Retina (tissue), 1 donor: ENCODE data around the gene ANKFN1.

Experiments used
- DNase-seq: peaks from one replicate; pipeline ENCODE4 v3.0.0-alpha.2; 2016

The ANKFN1 gene, protein sequence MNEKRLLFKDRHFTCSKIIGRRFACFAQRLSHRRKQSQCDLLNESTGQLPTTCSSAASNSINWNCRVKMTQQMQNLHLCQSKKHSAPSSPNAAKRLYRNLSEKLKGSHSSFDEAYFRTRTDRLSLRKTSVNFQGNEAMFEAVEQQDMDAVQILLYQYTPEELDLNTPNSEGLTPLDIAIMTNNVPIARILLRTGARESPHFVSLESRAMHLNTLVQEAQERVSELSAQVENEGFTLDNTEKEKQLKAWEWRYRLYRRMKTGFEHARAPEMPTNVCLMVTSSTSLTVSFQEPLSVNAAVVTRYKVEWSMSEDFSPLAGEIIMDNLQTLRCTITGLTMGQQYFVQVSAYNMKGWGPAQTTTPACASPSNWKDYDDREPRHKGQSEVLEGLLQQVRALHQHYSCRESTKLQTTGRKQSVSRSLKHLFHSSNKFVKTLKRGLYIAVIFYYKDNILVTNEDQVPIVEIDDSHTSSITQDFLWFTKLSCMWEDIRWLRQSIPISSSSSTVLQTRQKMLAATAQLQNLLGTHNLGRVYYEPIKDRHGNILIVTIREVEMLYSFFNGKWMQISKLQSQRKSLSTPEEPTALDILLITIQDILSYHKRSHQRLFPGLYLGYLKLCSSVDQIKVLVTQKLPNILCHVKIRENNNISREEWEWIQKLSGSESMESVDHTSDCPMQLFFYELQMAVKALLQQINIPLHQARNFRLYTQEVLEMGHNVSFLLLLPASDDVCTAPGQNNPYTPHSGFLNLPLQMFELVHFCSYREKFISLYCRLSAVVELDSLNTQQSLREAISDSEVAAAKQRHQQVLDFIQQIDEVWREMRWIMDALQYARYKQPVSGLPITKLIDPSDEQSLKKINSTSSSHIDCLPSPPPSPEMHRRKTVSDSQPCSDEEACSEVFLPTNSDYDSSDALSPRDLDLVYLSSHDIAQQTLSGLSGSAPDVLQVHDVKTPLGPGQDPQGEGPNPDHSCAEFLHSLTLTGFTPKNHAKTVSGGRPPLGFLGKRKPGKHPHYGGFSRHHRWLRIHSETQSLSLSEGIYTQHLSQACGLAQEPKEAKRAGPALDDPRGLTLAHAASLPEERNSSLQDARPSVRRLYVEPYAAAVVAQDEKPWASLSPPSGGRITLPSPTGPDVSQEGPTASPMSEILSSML

DNA sequence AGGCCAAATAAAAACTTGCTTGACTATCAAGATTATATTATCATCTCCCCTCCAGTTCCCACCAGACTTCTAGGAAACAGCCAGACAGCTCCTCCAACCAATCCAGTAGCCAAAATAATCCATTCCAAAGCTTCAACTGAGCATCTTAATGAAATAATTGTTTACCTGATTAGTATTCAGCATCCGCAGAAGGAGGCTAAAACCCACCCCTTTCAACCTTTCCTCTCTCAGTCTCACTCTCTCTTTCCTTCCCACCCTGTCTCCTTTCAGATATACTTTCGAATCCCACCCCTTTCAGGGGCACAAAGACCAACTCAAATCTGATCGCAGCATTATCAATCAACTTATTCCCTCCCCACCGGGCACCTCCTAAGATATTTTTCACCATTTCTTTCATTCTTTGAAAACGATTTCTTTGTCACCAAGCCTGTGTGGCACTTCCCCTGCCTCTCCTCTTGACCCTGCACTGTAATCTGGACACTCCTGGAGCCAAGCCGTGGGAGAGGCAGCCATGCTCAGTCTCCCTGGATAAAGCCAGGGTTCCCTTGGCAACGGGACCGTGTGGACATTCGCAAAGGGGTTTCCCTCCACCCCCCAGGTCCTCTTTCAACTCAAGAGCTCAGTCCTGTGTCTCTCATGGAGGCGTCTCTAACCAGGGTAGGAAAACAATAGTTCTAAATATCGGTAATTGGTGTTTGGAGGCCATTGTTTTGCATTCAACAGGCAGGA, at the start of gene ANKFN1:
ANKFN1 (plus strand) TSS at position 602 of the 729 bp plus-strand sequence. CDS start 59,193 bp downstream, outside the sequence.
- DNase-seq, result no peak

DNA sequence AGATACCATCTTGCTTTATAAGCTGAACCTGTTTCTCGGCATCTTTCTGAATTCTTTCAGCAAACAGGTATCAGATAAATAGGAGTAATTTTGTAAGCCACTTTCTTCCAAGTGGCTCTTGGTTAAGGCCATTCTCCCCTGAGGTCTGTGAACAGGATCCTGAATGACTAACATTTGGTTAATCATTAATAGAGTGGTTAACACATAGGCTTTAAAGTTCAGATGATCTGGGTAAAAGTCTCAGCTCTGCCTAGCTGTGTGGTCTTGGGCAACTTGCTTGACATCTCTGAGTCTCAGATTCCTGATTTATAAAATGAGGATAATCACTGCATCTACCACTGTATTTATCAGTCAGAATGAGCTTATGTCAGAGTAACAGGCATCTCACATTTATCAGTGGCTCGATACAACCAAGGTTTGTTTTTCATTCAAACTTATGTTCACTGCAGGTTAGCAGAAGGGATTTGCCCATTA, 44.4 kb upstream of the ANKFN1 start:
- DNase-seq, result no peak

DNA sequence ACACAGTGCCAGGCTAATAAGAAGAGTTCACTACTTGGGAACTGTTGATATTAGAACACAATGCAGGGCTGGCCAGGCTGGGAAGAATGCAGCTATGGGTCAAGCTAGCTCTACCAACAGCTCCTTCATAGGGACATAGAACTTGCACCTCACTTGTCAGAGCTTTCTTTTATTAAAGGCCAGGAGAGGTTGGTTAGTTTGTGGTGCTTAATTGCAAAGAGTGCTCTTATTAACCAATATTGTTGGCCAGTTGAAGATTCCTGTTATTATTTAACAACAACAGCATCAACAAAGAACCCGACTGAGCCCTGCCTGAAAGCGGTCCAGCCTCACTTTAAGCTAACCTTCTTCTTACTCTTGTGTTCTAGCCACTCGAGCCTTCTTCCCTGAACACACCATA, 43.4 kb upstream of the ANKFN1 start:
- no peak for DNase-seq

DNA sequence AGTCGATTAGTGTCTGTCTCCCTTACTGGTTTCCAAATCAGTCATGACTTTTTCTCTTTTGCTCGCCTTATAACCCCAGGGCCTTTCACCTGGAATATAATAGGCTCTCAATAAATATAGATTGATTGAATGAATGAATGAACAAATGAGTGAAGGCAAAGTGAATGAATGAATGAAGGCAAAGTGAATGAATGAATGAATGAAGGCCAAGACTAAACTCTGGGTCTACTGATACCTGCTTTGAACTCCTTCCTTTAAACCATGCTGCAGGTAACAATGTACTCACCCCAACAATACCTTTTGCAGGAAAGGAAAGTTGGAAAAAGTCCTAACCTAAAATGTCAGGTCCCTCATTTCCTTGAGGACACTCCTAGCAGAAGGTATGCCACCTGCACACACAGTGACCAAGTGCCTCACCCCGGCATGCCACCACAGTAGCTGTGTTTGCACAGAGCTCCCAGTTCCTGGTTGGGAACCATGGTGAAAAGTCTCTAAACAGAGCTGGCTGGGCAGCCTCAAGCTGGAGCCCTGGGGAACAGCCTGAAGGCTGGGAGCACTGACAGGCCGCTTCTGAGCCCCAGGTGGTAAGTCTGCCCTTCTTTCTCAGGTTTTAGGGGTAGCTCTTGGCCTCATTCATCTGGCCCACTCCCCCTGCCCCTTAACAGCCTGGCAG, 42.7 kb upstream of the ANKFN1 start:
- no peak for DNase-seq

DNA sequence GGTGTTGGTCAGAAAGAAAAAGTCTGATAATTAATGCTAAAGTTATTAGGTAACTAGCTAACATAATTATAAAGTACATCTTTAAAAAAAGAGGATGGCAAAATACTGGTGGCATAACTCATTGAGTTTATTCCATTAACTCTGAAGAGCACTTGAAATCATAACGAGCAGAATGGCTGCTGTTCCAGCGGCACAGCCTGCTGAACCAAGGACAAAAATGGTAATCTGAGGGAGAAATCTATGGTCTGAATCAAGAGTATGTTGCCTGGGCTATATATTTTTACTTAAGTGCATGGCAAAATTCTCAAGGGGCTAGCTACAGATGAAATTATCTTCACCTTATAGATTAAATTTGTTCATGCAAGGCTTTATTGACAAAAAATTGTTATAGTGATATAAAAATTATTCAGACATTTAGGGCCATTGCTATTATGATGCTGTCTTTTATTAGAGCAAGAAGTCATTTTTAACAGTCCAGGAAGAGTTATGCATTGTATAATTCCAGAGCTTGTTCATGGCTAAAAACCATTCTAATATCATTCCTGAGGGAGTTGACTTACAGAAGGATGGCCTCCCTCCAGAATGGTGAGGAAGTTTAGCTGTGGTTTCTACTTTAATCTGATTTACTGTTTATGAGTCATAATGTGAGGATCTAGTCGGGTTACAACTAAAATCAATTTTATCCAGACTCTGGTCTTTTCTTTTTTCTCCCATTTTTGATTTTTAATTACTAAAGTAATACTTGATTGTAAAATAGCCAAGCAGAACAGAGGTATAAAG, 41.4 kb upstream of the ANKFN1 start:
- no peak for DNase-seq

DNA sequence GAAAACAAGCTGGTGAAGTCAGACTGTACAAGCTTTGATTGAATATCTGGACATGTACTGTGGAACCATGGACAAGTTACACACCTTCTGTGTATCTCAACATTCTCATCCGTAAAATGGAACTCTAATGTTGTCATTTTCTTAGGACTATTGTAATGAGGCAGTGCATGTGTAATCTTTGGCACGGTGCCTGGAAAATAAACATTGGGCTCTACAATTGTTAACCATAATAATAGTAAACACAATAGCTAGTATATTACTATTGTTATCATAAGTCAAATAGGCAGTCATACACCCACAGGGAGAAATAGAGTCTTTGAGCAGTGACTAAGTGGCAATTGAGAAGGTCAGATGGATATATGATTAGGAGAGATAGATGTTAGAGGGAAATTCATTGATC, 39.8 kb upstream of the ANKFN1 start:
- DNase-seq, result no peak

DNA sequence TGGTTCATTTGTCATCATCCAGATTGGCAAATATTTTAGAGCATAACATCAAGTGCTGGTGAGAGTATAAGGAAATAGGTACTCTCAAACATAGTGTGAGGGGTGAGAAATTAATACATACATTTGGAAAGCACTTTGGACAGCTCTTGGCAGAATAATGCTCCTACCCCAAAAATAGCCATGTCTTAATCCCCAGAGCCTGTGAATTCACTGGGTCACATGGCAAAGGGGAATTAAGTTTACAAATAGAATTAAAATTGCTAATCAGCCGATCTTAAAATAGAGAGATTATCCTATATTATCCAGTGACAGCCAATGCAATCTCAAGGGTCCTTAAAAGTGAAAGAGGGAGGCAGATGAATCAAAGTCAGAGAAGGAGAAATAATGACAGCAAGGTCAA, 38.8 kb upstream of the ANKFN1 start:
- DNase-seq, result no peak

DNA sequence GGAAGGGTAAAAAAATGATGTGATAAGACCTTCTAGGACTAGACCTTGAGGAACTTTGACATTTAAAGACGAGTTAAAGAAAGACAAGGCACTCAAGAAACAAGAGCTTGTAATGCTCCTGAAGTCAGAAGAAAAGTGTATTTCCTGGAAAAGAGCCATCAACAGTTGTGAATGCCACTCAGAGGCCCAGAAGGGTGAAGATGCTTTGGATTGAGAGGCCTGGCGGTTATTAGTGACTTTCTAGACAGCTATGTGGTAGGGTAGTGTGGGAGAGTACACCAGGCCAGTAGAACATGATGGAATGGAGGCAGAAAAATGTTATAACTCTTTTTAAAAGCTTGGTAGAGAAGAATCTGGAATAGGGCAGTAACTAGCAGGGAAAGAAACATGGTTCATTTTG, 34.1 kb upstream of the ANKFN1 start:
- DNase-seq, result no peak

DNA sequence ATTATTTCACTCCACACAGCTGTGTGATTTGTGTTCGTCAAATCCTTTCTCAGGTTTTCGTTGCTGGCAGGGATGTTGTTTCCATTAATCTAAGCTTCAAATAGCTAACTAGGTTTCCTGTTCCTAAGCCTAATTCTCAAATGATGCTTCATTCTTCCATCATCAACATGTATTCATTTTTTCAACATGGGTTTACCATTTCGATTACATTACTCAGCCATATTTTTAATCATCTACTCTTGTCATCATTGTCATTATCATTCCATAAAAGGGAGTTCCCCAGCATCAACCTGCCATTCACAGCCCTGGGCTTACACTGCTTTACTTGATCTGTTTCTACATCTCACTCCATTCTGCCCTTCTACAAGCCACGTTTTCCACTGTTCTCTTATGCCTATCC, 33.3 kb upstream of the ANKFN1 start:
- no peak for DNase-seq

DNA sequence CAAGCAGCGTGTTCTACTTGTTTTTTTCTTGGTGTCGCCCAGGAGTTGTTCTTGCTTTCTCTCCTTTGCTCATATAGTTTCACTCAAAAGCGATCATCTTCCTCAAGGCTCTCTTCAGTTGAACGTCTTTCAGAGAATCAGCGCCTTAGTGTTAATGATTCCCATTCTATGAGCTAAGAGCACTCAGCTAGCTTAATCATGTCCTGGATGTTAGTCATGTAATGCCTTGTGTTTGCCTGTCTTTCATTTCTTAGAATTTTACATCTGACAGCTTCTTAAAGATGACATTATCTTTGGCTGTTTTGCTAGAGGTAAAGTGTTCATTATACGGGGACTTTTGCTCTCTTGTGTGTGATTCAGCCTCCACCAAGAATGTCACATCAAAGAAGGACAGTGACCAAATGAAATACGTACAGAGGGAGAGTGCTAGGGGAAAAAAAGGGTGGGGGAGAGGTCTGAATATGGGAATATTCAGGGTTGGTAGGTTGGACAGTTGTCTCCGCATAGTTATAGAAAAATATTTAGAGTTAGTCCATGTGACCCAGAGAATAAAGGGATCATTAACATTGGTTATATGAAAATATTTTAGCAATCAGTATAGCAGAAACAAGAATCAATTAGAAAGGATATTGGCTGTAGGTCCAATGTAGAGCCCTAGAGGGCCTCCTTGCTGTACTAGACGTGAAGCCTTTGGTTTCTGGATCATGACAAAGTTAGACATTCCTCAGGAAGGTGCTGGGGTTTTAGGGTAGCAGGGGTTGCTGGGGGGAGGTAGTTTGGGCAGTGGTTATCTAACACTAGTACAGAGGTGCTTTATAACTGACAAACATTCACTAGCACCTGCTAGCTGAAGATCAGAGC, 31.9 kb upstream of the ANKFN1 start:
- no peak for DNase-seq

DNA sequence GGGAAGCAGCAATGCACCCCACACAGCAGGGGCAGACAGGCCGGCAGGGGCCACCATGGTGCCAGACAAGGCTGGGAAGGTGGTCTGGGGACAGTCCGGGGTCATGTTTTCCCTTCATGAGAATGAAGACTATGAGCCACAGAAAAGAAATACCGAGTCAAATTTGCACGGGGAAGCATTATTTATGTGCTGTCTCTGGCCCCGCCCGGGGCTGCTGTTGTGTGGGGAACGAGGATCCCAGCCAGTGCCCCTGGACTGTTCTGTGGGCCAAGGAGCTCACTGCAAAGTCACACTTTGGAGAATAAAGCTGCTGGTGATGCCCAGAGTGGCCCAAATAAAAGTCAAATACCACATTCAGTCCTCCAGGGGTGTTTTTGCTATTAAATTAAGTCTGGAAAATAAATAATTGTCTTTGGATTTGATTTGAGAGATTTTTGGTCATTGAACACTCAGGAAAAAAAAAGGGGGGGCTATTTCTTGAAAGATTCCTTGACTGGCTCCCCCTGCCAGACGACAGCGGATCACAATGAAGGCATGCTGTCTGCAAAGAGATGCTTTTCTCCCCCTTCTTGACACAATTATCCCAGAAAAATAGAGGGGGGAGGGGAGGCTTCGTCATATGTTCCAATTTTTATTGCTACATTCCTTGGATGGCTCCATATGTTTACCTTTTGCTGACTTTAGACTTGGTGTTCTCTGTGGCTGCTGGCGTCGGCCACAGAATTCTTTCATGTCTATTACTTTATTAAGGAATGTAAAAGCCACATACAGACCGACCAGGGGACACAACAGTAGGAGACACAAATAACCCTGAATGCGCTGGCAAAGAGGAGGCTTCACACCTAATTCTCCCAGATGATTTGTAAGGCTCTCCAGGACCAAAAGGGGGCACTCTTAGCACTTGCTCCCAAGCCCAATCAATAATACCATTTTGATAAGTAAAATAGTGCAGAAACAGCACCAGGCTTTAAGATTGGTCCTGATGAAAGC, 27.1 kb upstream of the ANKFN1 start:
- DNase-seq, result peak; percentile 47

DNA sequence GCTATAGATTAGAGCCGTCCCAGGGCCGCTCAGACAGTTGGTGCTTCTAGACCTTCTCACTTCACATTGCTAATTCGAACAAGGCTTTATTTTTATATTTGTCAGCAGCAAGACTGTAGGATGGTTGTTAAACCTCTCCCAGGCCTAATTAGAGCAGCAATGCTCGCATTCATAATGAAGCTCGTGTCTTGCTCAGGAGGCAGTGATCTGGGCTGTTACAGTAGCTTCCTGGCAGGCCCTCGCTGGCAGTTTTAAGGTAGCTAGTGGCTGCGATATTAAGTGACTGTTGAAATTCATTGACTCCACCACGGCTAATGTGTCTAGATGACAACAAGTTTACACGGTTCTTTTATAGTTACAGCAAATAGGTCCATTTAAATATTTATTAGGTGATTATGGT, 23.2 kb upstream of the ANKFN1 start:
- peak; percentile 25 for DNase-seq

DNA sequence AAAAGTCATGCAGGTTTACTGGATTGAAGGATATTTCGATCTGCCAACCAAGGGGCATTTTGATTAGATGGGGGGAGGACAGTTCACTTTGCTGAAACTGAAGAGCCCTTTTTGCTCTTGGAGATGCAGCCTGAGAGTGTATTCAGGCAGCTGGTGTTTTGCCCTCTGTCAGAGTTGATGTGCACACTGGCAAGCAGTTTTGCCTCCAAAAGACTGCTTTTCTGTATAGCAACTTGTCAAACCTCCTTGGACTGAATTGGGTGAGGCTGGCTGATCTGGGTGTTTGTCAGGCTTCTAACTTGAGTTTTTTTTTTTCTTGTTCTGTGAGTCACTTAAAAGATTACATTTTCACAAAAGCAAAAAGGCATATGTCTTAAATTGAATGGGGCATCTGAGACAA, 22.6 kb upstream of the ANKFN1 start:
- DNase-seq, result no peak

DNA sequence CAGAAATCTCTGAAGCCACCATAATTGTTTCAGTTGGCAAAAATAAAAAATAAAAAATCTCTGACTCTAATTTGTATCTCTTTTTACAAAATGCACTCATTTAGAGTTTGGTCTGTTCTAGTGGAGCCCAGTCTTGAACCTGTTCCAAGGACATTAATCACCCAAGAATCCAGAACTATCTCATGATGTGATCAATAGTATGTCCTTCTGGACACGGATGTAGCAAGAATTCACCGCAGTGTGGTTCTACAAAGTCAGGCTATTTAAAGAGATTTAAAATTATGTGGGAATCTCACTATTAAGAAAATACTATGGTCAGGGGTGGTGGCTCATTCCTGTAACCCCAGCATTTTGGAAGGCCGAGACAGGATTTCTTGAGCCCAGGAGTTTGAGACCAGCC, 21.8 kb upstream of the ANKFN1 start:
- DNase-seq, result no peak

DNA sequence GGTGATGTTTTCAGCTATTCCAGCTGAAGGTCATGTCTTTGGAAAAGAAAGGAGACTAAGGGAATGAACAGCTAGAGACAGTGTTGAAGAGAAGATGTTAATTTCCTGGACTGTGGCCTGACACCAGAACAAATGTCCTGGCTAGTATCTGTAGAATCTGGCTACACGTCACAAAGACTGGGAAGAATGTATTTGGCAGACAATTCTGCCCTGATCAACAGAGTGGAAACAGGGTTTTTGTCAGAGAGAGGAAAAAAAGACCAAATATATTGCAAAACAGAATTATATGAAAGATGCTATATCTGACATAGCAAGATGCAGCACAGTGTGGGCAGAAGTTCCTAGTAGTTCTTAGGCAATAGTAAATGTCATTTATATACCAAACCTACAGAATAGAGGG, 17.0 kb upstream of the ANKFN1 start:
- no peak for DNase-seq

DNA sequence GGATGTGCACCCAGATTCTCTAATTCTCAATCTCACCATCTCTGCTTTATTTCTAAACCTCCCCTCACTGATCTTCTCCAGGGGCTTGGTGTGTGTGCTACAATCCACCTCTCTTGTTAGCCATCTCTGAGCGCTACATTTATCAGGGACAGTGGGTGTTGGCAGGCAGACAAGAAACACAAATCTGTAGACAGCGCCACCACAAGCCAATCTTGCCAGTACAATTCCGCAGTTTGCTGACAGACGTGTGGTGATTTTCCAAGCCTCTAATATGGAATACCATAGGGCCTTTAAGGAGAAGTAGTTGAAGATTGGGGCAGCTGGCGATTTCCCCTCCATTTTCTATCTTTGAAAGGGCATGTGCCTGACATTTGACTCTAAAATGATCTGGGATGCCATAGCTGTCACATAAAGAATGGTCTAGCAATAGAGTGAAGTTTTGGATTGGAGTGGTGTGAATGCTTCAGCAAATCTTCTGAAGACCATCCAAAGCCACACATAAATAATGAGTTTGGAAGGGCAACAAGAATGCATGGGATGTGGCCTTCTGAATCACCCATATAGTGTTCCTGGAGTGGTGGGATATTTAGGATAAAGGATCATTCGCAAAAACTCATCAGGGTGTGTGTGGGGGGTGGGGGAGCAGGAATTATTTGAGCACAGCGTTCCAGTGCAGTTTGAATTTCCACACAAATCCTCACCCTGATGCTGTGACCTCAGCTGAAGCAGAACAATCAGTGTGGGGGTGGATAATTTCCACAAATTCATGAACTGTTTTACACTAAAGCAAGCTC, 12.0 kb upstream of the ANKFN1 start:
- DNase-seq, result no peak

DNA sequence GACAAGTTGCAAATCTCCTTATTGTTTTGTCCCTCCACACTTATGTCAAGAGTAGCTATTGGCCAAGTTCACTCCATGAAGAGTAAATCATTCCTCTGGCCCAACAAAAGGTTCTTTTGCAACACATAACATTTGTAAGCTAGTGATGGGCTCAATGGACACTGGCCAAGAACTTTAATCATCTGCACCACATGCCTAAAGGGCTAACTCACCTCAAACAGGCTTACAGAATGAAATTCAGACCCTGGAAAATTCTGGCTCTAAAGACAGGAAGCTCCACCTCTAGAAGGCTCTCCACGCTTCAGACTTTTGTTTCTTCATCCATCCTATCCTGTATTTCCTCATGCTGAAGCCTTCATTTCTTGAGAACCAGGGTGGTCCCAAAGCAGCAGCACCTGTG, 10.9 kb upstream of the ANKFN1 start:
- no peak for DNase-seq

DNA sequence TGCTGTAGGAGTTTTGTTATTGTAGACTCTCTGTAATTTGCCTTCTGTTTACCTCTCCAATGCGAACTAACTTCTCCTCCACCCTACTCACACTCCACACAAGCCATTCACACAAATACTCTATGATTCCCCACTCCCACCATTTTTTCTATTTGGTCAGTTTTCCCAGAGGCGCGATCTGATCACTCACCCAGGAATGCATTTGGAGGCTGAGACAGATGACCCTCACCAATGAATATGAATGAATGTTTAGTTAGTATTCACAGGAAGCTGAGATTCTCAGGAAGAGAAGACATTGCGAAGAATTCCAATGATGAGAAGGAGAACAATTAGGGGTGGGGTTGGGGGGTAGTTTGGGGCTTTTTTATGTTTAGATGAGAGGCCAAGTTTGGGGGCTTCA, 10.5 kb upstream of the ANKFN1 start:
- no peak for DNase-seq
